Nephron progenitor cell (in vitro differentiated cells): ENCODE data around the gene AMOTL1.
A peak's percentile ranks its signal among the peaks of the same experiment; 100 is the strongest.

Experiments used
- DNase-seq: peaks from one replicate; pipeline ENCODE4 v3.0.0; 2021
- H3K27ac Mint-ChIP-seq: 2 replicates; pipeline ENCODE4 v1.8.0; 2021; ENCODE audit warnings: mild to moderate bottlenecking, moderate library complexity, mixed read lengths
- H3K27me3 Mint-ChIP-seq: 2 replicates; pipeline ENCODE4 v1.8.0; 2021; ENCODE audit warnings: mild to moderate bottlenecking, low read depth, mixed read lengths; ENCODE audit not compliant: poor library complexity
- H3K36me3 Mint-ChIP-seq: 2 replicates; pipeline ENCODE4 v1.8.0; 2021; ENCODE audit warnings: low read depth, mixed read lengths
- H3K4me1 Mint-ChIP-seq: 2 replicates; pipeline ENCODE4 v1.8.0; 2021; ENCODE audit warnings: mixed read lengths
- H3K4me3 Mint-ChIP-seq: 2 replicates; pipeline ENCODE4 v1.8.0; 2021; ENCODE audit warnings: mild to moderate bottlenecking, moderate library complexity, mixed read lengths
- H3K9me3 Mint-ChIP-seq: 2 replicates; pipeline ENCODE4 v1.8.0; 2021; ENCODE audit warnings: mild to moderate bottlenecking, moderate library complexity, mixed read lengths
- CTCF ChIP-seq: fragments of 200-600 bp; sonication (generic); IDR thresholded peaks from 2 replicates; pipeline ENCODE4 v1.5.0; 2021; ENCODE audit warnings: antibody characterized with exemption

The AMOTL1 gene

GRCh38 chr11:94877443-94878200 lies 109.5 kb downstream of the AMOTL1 start:
- no peak overlapping the region for H3K4me3 Mint-ChIP-seq
- H3K27me3 Mint-ChIP-seq = no peaks in the 10 kb centered on the region
- no peak for TF ChIP-seq CTCF
- no peaks in the 10 kb centered on the region for H3K9me3 Mint-ChIP-seq
- peaks cover 57% of the 10 kb centered on the region for H3K36me3 Mint-ChIP-seq
- peaks cover 29% of the 10 kb centered on the region for H3K4me1 Mint-ChIP-seq
- peak overlapping the region; percentile 98 for H3K27ac Mint-ChIP-seq
- DNase-seq = no peak

GRCh38 chr11:94879006-94879405 lies 110.8 kb downstream of the AMOTL1 start:
- no peak overlapping the region for H3K4me3 Mint-ChIP-seq

GRCh38 chr11:94880216-94880615 lies 112.1 kb downstream of the AMOTL1 start:
- H3K9me3 Mint-ChIP-seq = no peaks in the 10 kb centered on the region
- no peak for DNase-seq
- H3K4me3 Mint-ChIP-seq = no peak overlapping the region
- no peak for TF ChIP-seq CTCF
- peaks cover 40% of the 10 kb centered on the region for H3K4me1 Mint-ChIP-seq
- no peaks in the 10 kb centered on the region for H3K27me3 Mint-ChIP-seq
- H3K27ac Mint-ChIP-seq = no peak overlapping the region
- peaks cover 70% of the 10 kb centered on the region for H3K36me3 Mint-ChIP-seq

More at GRCh38 chr11:94879006-94879405, 110.8 kb downstream of the AMOTL1 start:
- DNase-seq = no peak
- no peaks in the 10 kb centered on the region for H3K9me3 Mint-ChIP-seq
- H3K27me3 Mint-ChIP-seq = no peaks in the 10 kb centered on the region
- peaks cover 31% of the 10 kb centered on the region for H3K4me1 Mint-ChIP-seq
- H3K27ac Mint-ChIP-seq = no peak overlapping the region
- H3K36me3 Mint-ChIP-seq = peaks cover 59% of the 10 kb centered on the region
- no peak for TF ChIP-seq CTCF

- no peak for DNase-seq
- Mint-ChIP-seq H3K27me3 (no peaks in the 10 kb centered on the region), H3K9me3 (peaks cover 12% of the 10 kb centered on the region), H3K36me3 (peaks cover 75% of the 10 kb centered on the region), H3K4me1 (peaks cover 20% of the 10 kb centered on the region), H3K4me3 (no peak overlapping the region), H3K27ac (no peak overlapping the region)
- TF ChIP-seq CTCF = no peak
Measured at GRCh38 chr11:94882931-94883330, 114.8 kb downstream of the AMOTL1 start.

GRCh38 chr11:94883878-94884277 lies 115.7 kb downstream of the AMOTL1 start:
- Mint-ChIP-seq H3K36me3 (peaks cover 76% of the 10 kb centered on the region), H3K4me3 (no peak overlapping the region), H3K27ac (peak overlapping the region; percentile 73), H3K27me3 (no peaks in the 10 kb centered on the region), H3K4me1 (peaks cover 19% of the 10 kb centered on the region), H3K9me3 (peaks cover 21% of the 10 kb centered on the region)
- no peak for DNase-seq
- TF ChIP-seq CTCF = no peak

GRCh38 chr11:94884376-94884775 lies 116.2 kb downstream of the AMOTL1 start:
- DNase-seq = no peak
- peaks cover 19% of the 10 kb centered on the region for H3K4me1 Mint-ChIP-seq

More at GRCh38 chr11:94884376-94884775, 116.2 kb downstream of the AMOTL1 start:
- TF ChIP-seq CTCF = no peak
- H3K27me3 Mint-ChIP-seq = no peaks in the 10 kb centered on the region
- peak overlapping the region; percentile 73 for H3K27ac Mint-ChIP-seq
- peaks cover 76% of the 10 kb centered on the region for H3K36me3 Mint-ChIP-seq
- no peak overlapping the region for H3K4me3 Mint-ChIP-seq
- peaks cover 26% of the 10 kb centered on the region for H3K9me3 Mint-ChIP-seq
